ENCODE measurements around the gene POLA1. TPM values are rescaled to one million over a fixed set of nuclear protein-coding genes. Genes with fewer than 3 reads are reported as not detected.

Gene POLA1, protein sequence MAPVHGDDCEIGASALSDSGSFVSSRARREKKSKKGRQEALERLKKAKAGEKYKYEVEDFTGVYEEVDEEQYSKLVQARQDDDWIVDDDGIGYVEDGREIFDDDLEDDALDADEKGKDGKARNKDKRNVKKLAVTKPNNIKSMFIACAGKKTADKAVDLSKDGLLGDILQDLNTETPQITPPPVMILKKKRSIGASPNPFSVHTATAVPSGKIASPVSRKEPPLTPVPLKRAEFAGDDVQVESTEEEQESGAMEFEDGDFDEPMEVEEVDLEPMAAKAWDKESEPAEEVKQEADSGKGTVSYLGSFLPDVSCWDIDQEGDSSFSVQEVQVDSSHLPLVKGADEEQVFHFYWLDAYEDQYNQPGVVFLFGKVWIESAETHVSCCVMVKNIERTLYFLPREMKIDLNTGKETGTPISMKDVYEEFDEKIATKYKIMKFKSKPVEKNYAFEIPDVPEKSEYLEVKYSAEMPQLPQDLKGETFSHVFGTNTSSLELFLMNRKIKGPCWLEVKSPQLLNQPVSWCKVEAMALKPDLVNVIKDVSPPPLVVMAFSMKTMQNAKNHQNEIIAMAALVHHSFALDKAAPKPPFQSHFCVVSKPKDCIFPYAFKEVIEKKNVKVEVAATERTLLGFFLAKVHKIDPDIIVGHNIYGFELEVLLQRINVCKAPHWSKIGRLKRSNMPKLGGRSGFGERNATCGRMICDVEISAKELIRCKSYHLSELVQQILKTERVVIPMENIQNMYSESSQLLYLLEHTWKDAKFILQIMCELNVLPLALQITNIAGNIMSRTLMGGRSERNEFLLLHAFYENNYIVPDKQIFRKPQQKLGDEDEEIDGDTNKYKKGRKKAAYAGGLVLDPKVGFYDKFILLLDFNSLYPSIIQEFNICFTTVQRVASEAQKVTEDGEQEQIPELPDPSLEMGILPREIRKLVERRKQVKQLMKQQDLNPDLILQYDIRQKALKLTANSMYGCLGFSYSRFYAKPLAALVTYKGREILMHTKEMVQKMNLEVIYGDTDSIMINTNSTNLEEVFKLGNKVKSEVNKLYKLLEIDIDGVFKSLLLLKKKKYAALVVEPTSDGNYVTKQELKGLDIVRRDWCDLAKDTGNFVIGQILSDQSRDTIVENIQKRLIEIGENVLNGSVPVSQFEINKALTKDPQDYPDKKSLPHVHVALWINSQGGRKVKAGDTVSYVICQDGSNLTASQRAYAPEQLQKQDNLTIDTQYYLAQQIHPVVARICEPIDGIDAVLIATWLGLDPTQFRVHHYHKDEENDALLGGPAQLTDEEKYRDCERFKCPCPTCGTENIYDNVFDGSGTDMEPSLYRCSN (N-terminal part only)
- total RNA-seq = 34.6 TPM

GRCh38 chrX:24693453-24694202, at the start of gene POLA1:
Gene POLA1, plus strand, starts transcription at chrX:24693918. Its CDS starts 44 bp downstream, at chrX:24693962.

GRCh38 chrX:24647257-24648058, 46.3 kb upstream of the POLA1 start, which contains the start of gene PCYT1B:
Gene PCYT1B, minus strand, starts transcription at chrX:24647347. Its CDS starts 242 bp downstream, at chrX:24647105.

GRCh38 chrX:25015486-25016360, 322.0 kb downstream of the POLA1 start, which contains the start of gene ARX:
Gene ARX, minus strand, starts transcription at chrX:25015965. Its CDS starts 228 bp downstream, at chrX:25015737.

Small RNA genes lying within 50 kb of the gene (small RNA-seq; reads per million reads assigned to genes)
- 1.2 reads per million, percentile 79 among the genes with 10 or more reads in this experiment for gene SCARNA23

Other genes with a start within 250 kb of the POLA1 start
- 16.4 TPM for gene PDK3, start 228.6 kb upstream of the POLA1 start, total RNA-seq
- 28.4 TPM for gene PCYT1B, start 46.6 kb upstream of the POLA1 start, total RNA-seq